ENCODE data around the gene ULK1.

The ULK1 gene

GRCh38 chr12:131965073-131965472 is 70.7 kb downstream of the ULK1 start:
- no peak for DNase-seq (ENCODE audit: low read depth, low spot score)

DNA sequence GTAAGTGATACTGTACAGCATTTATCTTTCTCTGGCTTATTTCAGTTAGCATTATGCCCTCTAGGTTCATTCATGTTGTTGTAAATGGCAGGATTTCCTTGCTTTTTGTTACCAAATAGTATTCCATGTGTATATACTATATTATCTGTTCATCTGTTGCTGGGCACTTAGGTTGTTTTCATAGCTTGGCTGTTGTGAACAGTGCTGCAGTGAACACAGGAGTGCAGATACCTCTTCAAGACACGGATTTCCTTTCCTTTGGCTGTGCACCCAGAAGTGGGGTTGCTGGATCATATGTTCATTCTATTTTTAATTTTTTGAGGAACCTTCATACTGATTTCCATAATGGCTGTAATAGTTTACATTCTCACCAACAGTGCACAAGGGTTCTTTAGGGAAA is 76.8 kb downstream of the ULK1 start:
- no peak for DNase-seq (ENCODE audit: low read depth, low spot score)

Data from astrocyte of the hippocampus (primary cell).